HG03469 (cell line): ENCODE results near the gene DESI1.
"Not testable (repeated sequence)": the region's sequence is repeated elsewhere in the genome, so short reads cannot be mapped to it uniquely, and the experiment has no call there.

Experiments
- ATAC-seq: cut with Tn5 transposase; IDR thresholded peaks from one replicate; pipeline ENCODE4 v1.9.1; 2021; ENCODE audit warnings: mild to moderate bottlenecking, moderate library complexity, moderate number of reproducible peaks; ENCODE audit not compliant: unreplicated experiment

The DESI1 gene

GRCh38 chr22:41589391-41590241 lies 31.2 kb downstream of the DESI1 start, which contains the start of gene PMM1:
Gene PMM1 (minus strand): TSS chr22:41589840. CDS start chr22:41589805, 35 bp downstream.
- ATAC-seq, result peak; percentile 84

DNA sequence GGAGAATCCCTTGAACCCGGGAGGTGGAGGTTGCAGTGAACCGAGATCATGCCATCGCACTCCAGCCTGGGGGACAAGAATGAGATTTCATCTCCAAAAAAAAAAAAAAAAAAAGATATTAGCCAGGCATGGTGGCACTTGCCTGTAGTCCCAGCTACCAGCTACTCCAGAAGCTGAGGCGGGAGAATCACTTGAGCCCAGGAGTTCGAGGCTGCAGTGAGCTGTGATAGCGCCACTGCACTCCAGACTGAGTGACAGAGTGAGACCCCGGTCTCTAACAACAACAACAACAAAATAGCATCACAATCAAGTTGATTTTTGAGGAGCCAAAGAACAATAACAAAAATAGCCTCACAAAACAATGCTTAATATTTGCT lies 33.5 kb downstream of the DESI1 start:
- no peak for ATAC-seq

DNA sequence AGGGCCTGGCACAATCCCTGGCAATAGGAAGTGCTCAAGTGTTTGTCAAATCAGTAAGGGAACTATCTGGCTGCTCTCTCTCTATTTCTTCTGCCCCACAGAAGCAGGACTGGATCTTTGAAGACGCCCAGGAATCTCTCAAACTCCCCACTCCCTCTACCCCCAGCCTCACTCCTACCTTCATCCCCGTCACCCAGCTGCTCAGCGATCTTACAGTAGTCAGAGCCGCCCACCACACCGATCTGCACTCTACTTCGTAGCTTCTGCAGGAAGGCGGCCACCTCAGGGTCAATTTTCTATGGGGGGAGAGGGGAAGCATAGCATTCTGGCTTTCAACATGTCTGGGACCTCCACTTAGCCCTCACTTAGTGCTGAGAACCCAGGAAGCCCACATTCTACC lies 34.9 kb downstream of the DESI1 start:
- ATAC-seq, result no peak

DNA sequence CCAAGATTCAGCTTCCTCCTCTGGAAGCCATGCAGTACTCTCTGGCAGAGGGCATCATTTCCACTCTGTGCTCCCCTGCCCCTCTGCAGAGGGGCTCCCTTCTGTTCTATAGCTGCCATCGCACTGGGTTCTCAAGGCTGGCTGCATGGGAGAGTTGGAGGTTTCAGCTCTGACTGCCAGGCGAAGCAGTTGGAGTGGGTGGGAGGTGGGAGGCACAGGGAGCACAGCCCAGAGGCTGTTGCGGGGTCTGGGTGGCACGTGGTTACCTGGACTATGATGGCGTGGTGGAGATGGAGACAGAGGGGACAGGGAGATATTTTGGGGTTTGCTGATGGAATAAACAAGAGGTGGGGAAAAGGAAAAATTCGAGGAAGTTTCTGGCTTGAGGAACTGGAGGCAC lies 36.0 kb downstream of the DESI1 start:
- no peak for ATAC-seq

GRCh38 chr22:41582694-41583093 lies 38.1 kb downstream of the DESI1 start:
- no peak for ATAC-seq

GRCh38 chr22:41579997-41580355 lies 40.9 kb downstream of the DESI1 start:
- ATAC-seq, result no peak

DNA sequence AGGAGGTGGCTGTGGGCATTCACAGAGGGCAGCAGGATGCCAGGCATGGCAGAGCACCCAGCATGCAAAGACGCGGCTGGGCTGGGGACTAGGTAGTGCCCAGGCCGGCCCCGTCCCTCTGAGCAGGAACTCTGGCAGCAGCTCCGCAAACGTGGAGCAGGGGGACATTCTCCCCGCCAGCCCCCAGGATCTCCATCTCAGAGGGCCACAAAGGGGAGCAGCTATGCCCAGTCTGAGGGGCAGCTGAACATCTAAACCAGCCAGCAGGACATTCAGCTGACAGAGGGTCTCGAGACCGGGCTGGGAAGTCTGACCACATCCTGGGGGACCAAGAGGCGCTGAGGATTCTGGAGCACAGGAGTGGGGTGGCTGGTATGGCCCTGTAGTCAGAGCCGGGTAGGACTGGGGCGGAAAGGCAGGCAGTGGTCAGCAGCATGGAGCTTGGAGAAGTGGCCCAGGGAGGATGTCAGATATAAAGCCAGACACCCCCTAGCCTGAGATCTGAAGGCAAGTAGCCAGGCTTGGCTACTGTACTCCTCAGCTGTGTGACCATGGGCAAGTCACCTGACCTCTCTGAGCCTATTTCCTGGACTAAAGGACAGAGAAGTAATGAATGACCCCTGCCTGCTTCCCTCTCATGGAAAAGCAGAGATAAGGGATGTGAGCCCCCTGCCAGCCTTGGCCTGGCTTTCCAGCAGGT lies 41.4 kb downstream of the DESI1 start:
- ATAC-seq, result no peak

GRCh38 chr22:41578818-41579217 lies 42.0 kb downstream of the DESI1 start:
- no peak for ATAC-seq

- ATAC-seq, result no peak
These were observed 42.7 kb downstream of the DESI1 start for GRCh38 chr22:41578114-41578513.

DNA sequence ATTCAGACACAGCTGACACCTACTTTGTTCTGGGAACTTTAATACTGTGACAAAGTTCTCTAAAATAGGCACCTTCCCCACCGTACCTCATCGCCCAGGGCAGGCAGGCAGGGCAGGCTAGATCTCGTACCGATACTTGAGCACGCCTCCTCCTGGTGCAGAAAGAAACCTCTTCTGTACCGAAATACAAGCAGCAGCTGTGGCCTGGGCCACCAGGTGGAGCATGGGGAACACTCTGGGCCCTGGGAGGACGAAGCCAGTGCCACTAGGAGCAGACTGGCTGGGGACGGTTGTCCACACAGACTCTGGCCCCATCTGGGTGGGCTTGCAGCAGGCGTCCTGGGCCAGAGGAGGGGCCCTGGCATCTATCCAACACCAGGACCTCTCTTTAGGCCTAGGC lies 44.0 kb downstream of the DESI1 start:
- ATAC-seq, result no peak

DNA sequence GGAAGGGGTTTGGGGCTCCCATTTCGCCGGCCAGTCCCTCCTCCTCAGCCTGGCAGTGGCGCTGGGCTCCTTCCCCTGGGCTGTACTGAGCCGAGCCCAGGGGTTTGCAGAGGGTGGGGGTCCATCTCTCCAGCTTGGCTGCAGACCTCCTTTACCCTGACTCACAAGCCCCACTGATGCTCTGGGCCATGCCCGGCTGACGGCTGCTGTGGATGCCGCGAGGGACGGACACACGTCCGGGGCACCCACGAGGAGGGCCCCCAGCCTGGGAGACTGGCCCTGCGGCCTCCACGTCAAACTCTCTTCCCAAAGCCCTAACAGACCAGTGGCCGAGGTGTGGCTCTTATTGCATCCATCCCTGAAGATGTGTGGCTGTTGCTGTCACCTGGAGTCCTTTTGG lies 45.3 kb downstream of the DESI1 start:
- ATAC-seq, result no peak

DNA sequence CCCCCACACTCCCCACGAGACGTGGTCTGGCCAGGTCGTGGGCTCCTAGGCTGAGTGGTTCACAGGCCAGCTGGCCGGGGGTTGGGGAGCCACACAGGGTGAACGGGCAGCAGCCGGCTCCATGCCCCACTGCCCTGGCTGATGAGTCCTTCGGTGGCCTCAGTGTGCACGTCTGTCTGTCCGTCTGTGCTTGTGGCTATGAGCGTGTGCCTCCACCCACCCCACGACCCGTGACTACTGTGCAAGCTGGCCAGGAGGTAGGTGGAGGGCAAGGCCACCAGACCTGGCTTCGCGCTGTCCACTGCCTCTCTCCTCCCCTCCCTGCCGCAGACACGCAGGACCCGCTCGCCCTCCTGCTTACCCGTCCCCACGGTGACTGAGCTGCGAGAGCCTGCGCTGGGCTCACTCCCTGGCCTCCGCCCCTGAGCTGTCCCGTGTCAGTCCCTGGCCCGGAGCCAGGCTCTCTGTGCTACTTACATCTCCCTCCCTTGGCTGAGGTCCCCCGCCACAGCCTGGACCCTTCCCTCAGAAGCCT lies 45.9 kb downstream of the DESI1 start:
- no peak for ATAC-seq

GRCh38 chr22:41573677-41574076 lies 47.2 kb downstream of the DESI1 start:
- ATAC-seq, result no peak

DNA sequence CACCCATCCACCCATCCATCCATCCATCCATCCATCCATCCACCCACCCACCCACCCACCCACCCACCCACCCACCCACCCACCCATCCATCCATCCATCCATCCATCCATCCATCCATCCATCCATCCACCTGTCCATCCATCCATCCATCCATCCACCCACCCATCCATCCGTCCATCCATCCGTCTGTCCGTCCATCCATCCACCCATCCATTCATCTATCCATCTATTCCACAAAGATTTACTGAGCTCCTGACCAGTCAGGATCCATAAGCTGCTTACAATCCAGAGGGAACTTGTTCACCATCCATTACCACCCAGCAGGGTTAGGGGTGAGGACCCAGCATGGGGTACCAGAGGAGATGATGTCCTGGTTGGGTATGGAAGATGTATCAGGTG lies 48.5 kb downstream of the DESI1 start:
- ATAC-seq, result not testable (repeated sequence)

DNA sequence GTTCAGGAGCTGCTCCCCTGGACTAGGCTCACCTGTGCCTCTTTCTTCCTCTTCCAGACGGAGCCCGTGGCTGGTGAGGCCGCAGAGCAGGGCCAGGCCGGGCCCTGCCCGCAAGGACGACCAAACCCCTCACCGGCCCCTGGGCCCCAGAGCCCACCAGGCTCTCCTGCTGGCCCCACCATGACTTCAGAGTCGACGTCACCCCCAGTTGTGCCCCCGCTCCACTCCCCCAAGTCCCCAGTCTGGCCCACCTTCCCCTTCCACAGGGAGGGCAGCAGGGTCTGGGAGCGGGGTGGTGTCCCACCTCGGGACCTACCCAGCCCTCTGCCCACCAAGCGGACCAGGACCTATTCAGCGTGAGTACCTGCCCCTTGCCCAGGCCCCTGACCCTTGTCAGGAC lies 49.1 kb downstream of the DESI1 start:
- ATAC-seq, result no peak

DNA sequence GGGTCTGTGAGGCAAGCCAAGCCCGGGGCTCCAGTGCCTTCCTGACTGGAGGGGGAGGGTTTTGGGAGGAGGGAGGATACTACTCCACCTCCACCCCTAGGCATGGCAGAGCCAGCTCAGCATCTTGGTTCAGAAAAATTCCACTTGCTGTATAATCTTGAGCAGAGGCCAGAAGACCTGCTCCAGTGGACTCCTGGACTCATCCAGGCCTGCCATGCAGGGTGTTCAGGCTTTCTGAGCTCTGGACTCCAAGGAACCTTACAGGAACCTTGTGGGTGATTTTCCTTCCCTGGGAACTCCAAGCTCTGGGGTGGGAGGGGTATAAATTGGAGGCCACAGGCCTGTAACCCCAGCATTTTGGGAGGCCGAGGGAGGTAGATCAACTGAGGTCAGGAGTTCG lies 50.6 kb downstream of the DESI1 start:
- ATAC-seq, result no peak

DNA sequence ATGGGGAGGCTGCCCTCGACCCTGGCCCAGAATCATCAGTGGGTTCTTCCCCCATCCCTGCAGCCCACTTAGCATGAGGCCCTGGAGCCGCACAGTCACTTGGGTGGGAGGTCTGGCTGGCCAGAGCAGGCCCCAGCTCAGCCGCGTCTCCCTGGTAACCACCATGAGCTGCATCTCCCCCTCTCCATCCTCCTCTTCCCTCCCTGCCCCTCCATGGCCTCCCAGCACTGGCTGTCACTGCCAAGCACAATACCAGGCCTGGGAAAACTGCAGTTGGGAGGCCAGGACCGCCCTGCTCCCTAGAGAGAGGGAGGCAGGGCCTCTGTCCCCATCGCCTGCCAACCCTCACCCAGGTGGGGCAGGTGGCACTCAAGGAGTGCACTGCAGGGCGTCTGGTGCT lies 52.0 kb downstream of the DESI1 start:
- no peak for ATAC-seq

- ATAC-seq, result no peak
These were observed 53.4 kb downstream of the DESI1 start for GRCh38 chr22:41567512-41567768.

GRCh38 chr22:41565403-41566054 lies 55.3 kb downstream of the DESI1 start:
- ATAC-seq, result no peak

DNA sequence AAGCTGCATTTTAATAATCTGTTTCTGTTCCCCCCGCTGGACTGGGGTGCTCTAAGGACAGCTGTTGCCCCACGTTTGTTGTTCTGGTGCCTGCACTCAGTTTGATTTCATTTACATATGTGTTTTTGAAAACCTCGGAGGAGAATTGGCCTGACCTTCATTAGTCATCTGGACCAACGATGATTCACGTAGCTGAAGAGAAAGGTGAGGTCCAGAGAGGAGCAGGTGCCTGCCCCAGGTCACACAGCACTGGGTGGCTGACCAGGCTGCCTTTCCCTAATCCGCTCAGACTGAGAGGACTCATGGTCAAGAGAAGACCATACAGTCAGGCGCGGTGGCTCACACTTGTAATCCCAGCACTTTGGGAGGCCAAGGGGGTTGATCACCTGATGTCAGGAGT lies 56.3 kb downstream of the DESI1 start:
- no peak for ATAC-seq

DNA sequence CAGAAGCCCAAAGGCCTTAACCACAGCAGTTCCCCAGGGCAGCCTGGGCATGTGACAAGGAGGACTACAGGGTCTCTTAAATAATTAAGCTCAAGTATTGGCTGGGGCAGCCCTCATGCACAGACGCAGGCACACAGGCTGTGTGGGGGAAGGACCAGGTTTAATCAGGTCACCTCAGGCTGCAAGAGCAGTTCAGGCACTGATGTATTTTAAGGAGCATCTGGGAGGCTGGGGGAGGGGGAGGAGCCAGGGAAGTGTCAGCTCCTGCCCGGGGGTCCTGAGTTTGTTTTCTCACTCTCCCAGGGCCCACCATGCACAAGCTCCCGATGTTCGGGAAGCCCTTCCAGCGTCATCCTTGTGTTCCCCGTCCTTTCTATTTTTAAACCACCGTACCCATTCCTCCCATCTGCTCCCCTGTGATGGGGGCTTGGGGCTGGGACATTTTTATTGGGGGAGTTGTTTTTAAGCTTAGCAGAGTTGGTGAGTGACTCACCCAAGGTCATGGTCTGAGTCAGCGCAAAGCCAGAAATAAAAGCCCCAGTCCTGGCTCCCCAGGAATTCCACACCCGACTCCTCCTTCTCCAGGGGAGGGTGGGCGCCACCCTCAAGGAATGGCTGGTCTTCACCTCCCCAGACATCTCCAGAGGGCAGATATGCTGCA lies 57.7 kb downstream of the DESI1 start:
- ATAC-seq, result no peak
